ENCODE results near the gene TMEM138.

- no peak for TF ChIP-seq GATA2 (IDR thresholded peaks at IDR 0.05; ENCODE audit: low read depth, low read length)
- no peak for TF ChIP-seq GATA3 (IDR thresholded peaks at IDR 0.05; ENCODE audit: low read depth, low read length)
Measured at GRCh38 chr11:61359516-61359915, 2.7 kb upstream of the TMEM138 start.

Data from SH-SY5Y (cell line).